AG20443 (cell line): ENCODE measurements around the gene MCF2L.

Source experiments
- DNase-seq: peaks from one replicate; pipeline ENCODE4 v3.0.0; 2012; ENCODE audit warnings: low spot score, mixed read lengths

Gene MCF2L

DNA sequence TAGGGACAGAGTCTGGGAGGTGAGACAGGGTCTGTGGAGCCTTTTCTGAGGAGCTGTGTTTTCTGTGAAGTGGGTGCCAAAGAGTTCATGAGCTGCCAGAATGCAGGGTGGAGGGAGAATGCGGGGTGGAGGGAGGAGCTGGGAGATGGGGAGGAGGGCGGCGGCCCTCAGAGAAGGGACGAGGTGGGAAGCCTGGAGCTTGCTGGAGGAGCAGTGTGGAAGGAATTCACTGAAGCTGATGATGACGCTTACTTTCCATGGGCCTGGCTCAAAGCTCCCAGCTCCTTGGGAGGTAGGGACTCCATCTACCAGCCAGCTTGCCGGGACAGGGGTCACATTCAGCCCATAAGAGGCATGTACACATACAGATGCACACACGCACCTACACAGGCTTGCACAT lies 62.5 kb downstream of the MCF2L start:
- DNase-seq = no peak

DNA sequence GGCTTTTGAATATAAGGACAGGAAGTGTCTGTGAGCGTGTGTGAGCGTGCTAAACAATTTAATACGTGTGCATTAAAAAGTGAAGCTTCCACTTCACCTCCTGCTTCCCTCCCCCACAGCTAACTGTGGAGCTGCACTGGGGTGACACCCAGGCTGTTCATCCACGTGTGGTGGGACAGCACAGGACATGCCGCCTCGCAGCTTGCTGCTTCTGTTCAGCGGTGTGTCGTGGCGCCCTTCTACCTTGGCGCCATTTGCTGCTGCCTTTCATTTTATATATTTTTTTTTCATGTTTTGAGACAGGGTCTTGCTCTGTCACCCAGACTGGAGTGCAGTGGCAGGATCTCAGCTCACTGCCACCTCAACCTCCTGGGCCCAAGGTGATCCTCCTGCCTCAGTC lies 63.3 kb downstream of the MCF2L start:
- no peak for DNase-seq

DNA sequence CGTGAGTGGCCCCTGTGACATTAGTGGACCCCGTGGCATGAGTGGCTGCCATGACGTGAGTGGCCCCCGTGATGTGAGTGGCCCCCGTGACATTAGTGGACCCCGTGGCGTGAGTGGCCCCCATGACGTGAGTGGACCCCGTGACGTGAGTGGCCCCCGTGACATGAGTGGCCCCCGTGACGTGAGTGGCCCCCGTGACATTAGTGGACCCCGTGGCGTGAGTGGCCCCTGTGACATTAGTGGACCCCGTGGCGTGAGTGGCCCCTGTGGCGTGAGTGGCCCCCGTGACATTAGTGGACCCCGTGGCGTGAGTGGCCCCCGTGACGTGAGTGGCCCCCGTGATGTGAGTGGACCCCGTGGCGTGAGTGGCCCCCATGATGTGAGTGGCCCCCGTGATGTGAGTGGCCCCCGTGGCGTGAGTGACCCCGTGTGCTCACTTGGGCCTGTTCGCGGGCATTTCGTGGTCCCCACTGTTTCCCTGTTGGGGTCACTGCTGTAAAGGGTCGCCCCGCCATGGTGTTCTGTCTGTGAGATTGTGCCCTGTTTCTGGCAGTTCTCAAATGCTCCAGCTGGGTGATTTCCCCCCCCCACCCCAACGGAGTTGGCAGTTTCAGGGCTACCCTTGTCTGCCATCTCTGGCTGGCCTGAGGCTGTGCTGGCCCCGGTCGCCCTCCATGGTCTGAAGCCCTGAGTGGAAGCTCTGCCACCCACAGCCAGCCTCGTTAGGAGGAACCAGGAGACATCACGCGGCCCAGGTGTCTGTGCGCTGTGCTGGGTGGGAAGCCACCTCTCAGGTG lies 64.2 kb downstream of the MCF2L start:
- DNase-seq = no peak

DNA sequence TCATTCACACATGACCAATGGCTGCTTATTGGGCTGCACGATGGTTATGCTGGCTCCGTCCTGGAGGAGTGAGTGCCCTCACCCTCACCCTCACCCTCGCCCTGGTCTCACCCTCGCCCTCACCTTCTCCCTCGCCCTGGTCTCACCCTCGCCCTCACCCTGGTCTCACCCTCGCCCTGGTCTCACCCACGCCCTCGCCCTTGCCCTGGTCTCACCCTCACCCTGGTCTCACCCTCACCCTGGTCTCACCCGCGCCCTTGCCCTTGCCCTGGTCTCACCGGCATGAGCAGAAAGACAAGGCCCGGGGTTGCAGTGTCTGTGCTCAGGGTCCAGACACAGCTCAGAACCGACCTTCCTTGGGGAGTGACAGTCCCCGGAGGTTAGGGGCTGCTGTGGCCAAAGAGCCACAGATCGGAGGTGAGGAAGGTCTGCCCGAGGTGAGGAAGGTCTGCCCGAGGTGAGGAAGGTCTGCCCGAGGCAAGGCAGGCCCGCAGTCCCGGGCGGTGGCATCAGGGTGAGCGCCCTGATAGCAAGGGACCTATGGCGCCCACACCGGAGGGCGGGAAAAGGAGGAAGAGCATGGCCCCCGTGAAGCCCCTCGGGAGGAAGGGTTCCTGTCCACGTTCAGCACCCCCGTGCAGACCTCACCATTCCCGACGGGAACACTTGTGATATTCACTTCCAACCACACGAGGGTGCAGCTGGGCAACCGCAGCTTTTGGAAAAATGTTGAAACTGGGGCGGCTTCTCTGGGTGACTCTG lies 65.6 kb downstream of the MCF2L start:
- peak; percentile 90 for DNase-seq

DNA sequence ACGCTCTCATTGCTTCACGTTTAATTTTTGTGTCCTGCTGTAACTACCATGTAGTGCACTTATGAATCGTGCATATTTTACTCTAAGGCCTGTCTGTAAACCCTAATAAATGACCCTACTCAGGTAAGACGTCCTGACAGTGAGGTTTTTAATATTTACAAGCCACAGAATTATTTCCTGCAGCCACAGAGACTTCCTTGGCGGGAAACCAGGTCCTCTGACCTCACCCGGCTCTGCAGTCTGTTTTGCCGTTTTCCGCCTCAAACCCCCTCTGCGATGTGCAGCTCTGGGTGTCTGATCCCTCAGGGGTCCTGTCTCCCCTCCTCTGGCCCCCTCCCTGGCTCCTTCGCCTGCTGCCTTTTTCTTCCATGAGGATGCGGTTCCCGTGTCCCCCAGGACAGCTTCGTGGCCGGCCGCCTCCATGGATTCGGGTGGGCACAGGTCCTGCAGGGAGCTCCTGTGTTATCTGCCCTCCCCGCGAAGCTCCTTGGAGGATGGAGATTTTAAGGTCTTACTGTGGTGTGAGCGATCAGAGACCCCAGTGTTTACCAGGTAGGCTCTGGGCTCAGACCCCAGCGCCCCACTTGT lies 66.3 kb downstream of the MCF2L start:
- DNase-seq = peak; percentile 43

DNA sequence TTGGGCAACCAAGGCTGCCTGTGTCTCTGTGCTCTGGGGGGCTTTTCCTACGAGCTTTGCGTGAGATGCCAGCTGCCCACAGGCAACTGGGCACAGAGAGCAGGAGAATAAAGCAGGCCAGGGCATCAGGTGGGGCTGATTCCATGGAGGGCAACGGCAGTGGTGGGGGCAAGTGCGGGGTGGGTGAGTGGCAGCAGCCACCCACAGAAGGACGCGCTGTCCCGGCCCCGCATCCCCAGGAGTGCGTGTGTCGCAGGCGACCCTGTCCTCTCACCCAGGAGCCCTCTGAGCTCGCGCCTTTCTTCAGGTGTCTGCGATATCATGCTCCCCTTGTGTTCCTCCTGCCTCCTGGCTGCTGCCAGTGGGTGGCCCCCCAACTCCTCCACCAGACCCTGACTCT lies 67.4 kb downstream of the MCF2L start:
- no peak for DNase-seq

DNA sequence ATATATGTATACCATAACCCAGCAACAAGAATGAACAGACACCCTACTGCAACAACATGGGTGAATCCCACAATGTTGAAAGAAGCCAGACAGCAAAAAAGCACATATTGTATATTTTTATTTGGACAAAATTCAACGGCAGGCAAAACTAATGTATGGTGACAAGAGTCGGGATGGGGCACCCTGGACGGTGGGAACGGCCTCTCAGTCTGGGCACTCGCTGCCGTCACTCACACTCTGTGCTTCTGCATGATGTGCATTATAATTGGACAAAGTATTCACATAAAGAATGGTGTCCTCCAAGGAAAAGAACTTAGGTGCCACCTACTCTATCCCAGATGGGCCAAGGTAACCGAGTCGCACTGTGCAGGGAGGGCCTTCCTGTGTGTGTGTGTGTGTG lies 71.0 kb downstream of the MCF2L start:
- DNase-seq = no peak

DNA sequence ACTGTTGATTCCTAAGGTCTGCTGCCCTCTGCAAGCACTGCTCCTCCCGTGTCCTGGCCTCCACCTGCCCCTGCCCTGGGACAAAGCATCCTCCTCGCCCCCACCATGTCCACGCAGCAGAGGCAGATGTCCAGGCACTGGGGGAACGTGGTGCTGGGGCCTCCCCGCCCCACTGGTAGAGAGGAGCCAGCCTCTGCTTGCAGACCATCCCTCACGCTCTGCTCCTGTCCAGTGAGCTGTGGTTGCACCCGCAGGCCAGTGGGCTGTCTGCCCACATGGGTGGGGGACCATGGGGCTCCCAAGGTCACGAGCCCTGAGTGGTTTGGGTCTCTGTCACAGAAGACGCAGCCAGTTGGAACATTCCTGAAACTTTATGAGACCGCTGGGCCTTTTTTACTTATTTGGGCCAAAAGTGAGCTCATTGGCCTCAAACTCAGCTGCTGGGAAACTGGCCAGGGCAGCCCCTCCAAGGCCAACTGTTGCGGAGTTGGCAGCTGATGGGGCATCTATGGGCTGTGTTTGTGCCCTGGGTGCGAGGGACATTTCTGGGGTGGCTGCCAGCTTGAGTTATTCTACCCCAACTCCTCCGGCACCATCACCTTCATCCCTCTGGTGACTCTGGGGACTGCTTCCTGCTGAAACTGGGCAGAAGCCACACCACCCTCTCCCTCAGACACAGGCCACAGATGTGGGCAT lies 71.7 kb downstream of the MCF2L start:
- no peak for DNase-seq

DNA sequence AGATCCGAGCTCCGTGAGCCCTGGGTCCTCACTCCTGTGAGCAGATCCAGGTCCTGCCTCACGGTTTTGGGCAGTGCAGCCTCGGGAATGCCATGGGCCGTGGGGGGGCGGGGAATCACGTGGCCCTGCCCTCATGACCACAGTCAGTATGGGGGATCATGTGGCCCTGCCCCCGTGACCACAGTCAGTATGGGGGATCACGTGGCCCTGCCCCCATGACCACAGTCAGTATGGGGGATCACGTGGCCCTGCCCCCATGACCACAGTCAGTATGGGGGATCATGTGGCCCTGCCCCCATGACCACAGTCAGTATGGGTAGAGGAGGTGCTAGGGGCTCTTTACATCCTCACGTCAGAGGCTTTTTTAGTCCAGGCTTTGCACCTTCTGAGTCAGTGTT lies 72.3 kb downstream of the MCF2L start:
- no peak for DNase-seq

DNA sequence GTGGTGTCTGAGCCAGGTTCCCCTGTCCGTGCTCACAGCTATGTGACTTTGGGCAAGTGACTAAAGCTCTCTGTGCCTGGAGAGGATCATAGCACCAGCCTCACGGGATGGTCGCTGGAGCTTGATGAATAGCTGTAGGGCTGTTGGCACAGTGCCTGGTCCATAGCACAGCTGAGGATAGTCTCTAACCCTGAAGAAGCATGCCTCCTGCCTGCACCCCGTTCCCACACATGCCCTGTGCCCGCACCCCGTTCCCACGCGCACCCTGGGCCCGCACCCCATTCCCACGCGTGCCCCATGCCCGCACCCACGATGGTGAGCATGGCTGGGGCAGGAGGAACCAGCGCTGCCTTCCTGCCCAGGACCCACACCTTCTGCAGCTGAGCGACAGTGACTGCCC lies 72.9 kb downstream of the MCF2L start:
- DNase-seq = no peak

DNA sequence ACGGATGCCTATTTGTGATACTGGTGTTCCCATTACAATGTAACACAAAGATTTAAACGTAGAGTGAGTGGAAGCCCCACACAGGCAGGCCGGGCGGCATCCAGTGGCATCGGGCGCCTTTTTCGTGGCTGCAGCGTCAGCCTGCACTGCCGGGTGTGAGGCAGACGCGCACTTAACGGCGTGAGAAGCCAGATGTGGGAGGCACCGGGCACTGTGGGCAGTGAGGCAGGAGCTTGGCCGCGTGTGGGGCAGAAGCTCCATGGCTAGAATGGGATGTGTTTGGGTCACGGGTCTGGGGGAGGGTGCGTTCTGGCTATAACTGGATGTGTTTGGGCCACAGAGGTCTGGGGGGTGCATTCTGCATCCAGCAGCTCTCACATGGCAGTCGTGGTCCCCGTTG lies 73.4 kb downstream of the MCF2L start:
- DNase-seq = no peak

DNA sequence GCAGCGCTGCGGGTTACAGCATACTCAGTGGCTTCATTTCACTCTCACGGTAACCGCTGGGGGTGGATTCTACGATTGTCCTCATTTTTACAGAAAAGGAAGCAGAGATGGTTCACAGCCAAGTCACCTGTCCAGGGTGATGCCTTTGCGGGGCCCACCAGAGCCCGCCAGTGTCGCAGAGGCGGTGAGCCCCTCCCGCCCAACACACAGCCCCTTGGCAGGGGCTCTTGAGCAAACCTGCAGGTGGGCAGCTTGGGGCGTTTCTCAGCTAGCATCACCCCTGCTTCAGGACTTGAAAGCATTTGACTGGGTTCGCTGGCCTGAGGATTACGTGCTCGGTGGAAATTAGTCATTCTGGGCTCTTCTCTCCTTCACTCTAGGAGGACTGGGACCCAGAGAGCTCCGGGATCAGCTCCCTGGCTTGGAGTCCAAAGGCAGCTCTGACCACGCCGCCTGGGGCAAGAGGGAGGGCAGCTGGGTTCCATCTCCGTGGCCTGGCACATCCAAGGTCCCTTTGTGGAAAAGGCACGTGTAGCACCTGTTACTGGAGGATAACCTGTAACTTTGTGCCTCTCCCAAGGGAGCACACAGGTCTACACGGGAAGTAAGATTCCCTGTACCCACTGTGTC lies 74.1 kb downstream of the MCF2L start:
- DNase-seq = no peak

DNA sequence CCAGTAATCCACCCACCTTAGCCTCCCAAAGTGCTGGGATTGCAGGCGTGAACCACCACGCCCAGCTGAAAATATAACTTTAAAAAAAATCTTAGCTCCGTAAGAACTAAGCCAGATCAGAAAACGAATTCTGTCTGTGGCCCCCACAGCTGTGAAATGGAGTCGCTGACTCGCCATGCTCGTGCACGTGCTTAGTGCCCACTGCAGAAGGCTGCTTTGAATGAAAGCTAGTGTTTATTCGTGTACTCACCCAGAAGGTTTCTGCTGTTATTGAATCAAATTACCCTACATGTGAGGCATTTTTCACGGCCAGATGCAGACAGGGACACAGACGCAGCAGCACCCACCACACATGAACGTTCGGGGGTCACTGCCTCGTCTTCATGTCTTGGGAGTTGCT lies 74.9 kb downstream of the MCF2L start:
- no peak for DNase-seq

DNA sequence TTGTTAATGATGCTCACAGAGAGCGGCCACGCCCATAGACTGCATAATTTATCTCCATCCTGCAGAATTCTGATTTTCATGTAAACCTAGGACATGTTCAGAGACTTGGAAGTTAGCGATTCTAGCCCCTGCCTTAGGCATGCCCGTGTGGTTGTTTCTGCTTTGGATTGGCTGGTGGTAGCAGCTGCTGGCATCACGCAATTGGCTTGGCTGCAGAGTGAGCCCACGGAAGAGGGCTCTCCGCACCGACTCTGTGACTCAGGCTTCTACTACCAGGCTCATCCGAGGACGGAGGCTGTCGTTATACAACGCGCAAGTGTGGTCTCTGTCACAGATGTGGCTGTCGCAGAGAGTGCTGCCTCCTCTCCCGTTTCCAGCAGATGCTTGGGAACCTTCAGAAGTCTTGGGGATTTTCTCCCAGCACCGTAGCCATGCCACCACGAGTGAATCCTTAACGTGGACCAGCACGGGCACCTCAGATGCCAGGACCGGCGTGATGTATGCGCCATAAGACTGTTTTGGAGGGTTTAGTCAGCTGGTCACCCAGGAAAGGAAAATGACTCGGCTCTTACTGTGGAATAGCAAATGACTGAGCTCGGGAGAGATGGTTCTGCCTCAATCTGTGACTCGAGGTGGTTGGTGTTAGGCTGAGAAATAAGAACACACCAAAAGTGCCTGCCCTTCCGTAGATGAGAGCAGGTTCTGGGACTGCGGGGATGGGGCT lies 75.5 kb downstream of the MCF2L start:
- peak; percentile 69 for DNase-seq

DNA sequence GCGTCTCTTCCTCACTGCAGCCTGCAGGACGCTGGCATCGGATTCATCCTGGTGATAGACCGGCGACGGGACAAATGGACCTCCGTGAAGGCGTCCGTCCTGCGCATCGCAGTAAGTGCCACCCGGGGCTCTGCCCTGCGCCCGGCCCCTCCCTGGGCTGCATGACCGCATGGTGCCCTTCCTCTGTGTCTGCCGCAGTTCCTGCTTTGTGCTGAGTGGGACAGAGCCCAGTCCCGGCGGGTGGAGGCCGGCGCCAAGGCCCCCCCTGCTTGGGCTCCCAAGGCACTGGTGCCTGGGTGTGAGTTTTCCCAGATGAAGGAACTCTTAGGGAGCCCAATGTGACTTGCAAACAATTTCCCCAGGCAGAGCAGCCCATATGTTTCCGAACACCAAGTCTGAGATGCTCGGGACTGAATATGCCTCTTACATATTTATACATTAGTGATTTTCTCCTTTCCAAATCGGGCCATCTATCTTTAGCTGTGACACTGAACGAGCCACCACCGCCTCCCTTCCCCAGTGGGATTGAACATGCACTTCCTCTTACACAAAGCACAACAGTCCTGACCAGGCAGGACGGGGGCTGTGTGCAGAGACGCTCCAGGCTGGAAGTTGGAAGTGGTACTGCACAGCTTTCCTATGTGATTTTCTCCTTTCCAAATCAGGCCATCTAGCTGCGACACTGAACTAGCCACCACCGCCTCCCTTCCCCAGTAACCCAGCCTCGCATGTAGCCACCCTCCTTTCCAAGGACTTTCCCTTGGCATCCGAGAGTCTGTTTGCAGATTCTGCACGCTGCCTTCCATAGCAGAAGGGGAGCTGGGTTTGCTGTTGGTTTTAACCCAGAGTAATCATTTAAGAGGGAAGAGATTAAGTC lies 76.5 kb downstream of the MCF2L start:
- DNase-seq = no peak

DNA sequence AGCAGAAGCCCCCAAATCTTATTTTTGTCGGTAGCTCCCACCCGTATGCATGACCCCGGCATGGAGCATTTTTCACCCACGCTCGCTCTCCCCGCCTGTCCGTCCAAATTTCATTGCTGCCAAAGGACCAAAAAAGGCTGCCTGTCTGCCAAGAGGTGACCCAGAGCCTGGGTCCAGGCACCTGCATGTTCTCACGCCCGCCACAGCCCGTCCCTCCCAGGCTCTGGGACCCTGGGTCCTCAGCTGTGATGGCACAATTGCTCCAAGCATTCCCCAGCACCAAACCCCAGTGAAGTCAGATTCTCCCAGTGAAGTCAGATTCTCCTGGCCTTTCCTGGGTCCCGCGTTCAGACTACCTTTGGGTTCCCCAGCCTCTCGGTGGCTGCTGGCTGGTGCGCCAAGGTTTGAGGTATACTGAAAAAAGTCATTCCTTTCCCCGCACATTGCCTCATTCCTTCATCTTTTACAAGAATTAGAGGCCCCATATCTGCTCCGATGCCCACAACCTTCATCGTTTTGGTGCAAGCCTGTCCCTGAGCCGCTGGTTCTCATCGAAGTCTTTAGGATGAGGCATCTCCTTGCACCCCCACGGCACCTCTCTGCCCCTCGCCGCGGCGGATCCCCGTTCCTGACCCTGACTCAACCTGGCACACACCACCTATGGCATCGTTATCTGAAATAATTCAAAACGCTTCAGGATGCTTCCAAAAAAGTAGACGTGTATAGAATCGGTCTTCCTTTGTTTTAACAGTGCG lies 77.3 kb downstream of the MCF2L start:
- no peak for DNase-seq

DNA sequence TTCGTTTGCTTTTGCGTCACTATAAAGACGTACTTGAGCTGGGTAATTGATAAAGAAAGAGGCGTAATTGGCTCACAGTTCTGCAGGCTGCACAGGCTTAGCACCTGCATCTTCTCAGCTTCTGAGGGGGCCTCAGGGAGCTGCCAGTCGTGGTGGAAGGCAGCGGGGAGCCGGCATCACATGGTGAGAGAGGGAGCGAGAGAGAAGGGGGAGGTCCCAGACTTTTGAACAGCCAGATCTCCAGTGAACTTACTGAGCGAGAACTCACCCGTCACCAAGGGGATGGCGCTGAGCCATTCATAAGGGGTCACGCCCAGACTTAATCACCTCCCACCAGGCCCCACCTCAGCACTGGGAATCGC lies 77.8 kb downstream of the MCF2L start:
- DNase-seq = no peak

DNA sequence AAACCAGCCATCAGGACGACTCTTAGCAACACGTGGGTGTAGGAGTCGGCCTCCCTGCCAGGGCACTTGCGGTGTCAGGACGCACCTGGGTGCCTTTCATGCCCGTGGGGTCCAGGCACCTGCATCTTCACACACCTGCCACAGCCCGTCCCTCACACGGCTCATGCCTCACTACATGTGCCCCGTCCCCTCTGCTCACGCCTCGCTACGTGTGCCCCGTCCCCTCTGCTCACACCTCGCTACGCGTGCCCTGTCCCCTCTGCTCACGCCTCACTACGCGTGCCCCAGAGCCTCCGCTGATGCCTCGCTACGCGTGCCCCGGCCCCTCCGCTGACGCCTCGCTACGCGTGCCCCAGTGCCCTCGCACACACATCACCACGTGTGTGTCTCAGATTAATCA lies 78.6 kb downstream of the MCF2L start:
- DNase-seq = no peak

DNA sequence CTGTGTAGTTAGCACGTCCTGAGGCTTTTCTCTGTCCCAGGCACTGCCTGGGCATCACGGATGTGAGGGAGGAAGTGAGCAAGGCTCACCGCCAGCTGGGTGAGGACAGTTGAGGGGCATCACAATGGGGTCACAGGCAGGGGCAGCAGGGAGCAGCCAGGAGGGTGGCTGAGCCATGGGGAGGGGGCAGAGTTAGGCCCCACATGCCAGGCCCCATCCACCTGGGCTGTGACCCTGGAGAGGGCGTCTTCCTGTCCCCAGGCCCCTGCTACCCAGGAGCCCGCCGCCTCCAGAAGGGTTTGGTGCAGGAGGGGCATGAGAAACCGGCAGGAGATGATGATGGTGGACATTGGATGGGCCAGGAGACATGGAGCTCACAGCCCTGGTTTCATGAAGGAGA lies 79.8 kb downstream of the MCF2L start:
- DNase-seq = no peak

DNA sequence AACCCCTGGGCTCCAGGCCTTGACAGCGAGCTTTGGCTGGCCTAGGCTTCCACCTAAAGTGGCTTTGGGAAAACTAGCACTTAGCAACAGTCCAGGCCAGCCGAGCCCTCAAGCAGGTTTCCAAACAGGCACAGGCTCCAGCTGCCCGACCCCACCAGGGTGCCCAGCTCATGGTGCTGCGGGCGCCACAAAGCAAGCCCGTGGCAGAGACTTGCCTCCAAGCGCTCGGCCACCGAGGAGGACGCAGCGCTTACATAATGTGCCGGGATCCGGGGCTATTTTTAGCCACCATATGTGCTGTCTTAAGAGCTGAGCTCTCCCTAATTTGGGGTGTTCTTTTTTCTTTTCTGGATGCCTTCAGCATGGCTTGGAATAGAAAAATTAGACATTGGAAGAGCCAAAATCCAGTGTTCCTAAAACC lies 80.5 kb downstream of the MCF2L start:
- DNase-seq = no peak
